Fibroblast of the conjunctiva (primary cell): ENCODE measurements around the gene PSMB1.
"Not testable (repeated sequence)": the region's sequence is repeated elsewhere in the genome, so short reads cannot be mapped to it uniquely, and the experiment has no call there.

Experiments
- DNase-seq: peaks from one replicate; pipeline ENCODE4 v3.0.0-alpha.2; 2010; ENCODE audit warnings: low read depth

Gene PSMB1

DNA sequence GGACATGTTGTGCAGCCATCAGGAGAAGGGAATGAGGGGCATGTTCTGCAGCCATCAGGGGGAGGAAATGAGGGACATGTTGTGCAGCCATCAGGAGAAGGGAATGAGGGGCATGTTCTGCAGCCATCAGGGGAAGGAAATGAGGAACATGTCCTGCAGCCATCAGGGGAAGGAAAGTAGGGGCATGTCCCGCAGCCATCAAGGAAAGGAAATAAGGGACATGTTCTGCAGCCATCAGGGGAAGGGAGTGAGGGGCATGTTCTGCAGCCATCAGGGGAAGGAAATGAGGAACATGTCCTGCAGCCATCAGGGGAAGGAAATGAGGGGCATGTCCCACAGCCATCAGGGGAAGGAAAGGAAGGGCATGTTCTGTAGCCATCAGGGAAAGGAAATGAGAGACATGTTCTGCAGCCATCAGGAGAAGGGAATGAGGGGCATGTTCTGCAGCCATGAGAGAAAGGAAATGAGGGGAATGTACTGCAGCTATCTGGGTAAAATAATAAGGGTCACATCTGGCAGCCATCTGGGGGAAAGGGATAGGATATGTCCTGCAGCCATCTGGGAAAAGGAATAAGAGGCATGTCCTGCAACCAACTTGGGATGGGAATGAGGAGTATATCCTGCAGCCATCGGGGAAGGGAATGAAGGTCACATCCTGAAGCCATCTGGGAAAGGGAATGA lies 50.2 kb downstream of the PSMB1 start:
- DNase-seq: not testable (repeated sequence)

DNA sequence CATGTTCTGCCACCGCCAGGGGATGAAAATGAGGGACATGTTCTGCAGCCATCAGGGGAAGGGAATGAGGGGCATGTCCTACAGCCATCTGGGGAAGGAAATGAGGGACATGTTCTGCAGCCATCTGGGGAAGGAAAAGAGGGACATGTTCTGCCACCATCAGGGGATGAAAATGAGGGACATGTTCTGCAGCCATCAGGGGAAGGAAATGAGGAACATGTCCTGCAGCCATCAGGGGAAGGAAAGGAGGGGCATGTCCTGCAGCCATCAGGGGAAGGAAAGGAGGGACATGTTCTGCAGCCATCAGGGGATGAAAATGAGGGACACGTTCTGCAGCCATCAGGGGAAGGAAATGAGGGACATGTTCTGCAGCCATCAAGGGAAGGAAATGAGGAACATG lies 50.8 kb downstream of the PSMB1 start:
- not testable (repeated sequence) for DNase-seq

DNA sequence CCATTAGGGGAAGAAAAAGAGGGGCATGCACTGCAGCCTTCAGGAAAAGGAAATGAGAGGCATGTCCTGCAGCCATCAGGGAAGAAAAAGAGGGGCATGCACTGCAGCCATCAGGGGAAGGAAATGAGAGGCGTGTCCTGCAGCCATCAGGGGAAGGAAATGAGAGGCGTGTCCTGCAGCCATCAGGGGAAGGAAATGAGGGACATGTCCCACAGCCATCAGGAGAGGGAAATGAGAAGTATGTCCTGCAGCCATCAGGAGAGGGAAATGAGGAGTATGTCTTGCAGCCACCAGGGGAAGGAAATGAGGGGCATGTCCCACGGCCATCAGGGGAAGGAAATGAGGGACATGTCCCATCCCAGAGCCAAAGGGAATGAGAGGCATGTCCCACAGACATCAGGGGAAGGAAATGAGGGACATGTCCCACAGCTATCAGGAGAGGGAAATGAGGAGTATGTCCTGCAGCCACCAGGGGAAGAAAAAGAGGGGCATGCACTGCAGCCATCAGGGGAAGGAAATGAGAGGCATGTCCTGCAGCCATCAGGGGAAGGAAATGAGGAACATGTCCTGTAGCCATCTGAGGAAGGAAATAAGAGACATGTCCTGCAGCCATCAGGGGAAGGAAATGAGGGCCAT lies 52.0 kb downstream of the PSMB1 start:
- DNase-seq: no peak

GRCh38 chr6:170497841-170498301 lies 55.2 kb downstream of the PSMB1 start:
- DNase-seq: no peak

GRCh38 chr6:170493354-170493753 lies 59.8 kb downstream of the PSMB1 start:
- no peak for DNase-seq

- no peak for DNase-seq
Measured at GRCh38 chr6:170490259-170490658, 62.8 kb downstream of the PSMB1 start.

- no peak for DNase-seq
Measured at GRCh38 chr6:170489836-170490235, 63.3 kb downstream of the PSMB1 start.

- no peak for DNase-seq
Measured at GRCh38 chr6:170487707-170488329, 65.3 kb downstream of the PSMB1 start.

GRCh38 chr6:170485159-170485558 lies 67.9 kb downstream of the PSMB1 start:
- DNase-seq: no peak
